ENCODE results near the gene ANTXR2.
A peak's percentile ranks its signal among the peaks of the same experiment; 100 is the strongest.

ANTXR2 gene

DNA sequence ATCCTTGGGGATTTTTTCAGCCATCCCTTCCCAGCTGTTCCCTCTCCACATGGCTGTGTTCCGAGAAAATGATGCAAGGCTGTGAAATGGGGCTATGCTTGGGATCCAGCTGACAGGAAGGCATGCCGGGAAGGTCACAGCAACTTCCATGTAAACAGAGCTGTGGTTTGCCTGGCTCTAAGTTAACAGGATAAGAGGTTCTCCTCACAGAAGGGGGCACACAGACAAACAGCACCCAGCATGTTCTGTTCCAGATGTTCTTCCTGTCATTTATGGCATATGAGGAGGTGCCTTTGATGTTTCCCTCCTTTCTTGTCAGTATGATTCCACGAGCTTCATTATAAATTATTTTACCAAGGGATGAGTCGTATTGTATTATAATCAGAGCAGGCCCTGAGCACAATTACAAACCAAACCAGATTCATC is 220.7 kb downstream of the ANTXR2 start:
- Histone ChIP-seq H3K27ac (peak overlapping the region in 1 of 21 experiments; percentile 24), H3K4me3 (no peak overlapping the region)

- no peak overlapping the region for H3K4me3 ChIP-seq
- peak overlapping the region in 1 of 21 experiments; percentile 24 for H3K27ac ChIP-seq
These were observed 221.3 kb downstream of the ANTXR2 start for GRCh38 chr4:79851625-79852304.

Measured in skin epidermis (tissue), 12 donors.